LNCaP clone FGC (cell line): Measurements from ENCODE around the gene KRTAP19-1.
"Not testable (repeated sequence)": the region's sequence is repeated elsewhere in the genome, so short reads cannot be mapped to it uniquely, and the experiment has no call there.

Source experiments
- DNase-seq: peaks from one replicate; pipeline ENCODE4 v3.0.0-alpha.2; 2011; ENCODE audit warnings: low read depth
- H3K4me3 ChIP-seq: 2 replicates; pipeline ENCODE4 v1.5.1; 2011; ENCODE audit warnings: mild to moderate bottlenecking, low read depth, low read length, control low read depth
- TF ChIP-seq, protein P1 (sequence below): IDR thresholded peaks from 2 replicates; pipeline ENCODE4 v1.5.1; 2012; ENCODE audit warnings: mild to moderate bottlenecking; ENCODE audit not compliant: control insufficient read depth, insufficient read depth; ENCODE audit errors: extremely low read depth

KRTAP19-1 gene

DNA sequence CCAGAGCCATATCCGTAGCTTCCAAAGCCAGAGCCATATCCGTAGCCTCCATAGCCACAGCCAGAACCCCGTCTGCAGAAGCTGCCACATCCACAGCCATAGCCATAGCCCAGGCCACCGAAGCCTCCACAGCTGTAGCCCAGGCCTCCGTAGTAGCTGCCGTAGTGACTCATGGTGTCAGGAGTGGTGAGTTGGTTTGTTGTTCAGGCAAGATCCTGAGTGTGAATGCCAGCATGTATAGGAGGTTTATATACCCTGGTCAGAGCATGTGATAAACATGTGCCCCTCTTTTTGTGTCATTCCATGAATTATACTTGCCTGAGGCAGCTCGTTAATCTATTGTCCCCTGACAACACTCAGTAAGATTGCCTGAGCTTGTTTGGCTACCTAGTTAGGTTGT is at the start of gene KRTAP19-1:
Gene KRTAP19-1 (minus strand): TSS at position 223 of the 400 bp plus-strand sequence. CDS start 50 bp downstream, at position 173.
- H3K4me3 ChIP-seq, result no peak within 1 kb of the TSS
- DNase-seq, result no peak
- TF ChIP-seq, protein P1, sequence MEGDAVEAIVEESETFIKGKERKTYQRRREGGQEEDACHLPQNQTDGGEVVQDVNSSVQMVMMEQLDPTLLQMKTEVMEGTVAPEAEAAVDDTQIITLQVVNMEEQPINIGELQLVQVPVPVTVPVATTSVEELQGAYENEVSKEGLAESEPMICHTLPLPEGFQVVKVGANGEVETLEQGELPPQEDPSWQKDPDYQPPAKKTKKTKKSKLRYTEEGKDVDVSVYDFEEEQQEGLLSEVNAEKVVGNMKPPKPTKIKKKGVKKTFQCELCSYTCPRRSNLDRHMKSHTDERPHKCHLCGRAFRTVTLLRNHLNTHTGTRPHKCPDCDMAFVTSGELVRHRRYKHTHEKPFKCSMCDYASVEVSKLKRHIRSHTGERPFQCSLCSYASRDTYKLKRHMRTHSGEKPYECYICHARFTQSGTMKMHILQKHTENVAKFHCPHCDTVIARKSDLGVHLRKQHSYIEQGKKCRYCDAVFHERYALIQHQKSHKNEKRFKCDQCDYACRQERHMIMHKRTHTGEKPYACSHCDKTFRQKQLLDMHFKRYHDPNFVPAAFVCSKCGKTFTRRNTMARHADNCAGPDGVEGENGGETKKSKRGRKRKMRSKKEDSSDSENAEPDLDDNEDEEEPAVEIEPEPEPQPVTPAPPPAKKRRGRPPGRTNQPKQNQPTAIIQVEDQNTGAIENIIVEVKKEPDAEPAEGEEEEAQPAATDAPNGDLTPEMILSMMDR, result no peak

DNA sequence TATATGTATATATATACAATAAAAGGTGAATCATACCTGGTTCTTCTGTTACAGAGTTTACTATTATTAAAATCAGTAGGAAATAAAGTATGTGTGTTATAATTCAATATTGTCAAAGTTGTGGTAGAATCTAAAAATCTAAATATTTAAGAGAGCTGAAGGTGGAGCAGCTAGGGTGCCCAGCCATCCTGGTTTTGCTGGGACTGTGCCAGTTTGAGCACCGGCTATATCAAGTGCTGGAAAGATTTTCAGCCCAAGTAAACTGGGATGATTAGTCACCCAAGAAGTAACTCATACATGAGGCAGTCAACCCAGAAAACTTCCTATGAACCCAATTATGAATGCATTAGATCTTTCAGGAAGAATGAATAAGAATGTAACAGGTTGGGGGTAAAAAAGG is 38.7 kb upstream of the KRTAP19-1 start:
- TF ChIP-seq, protein P1, result no peak
- no peak for DNase-seq

DNA sequence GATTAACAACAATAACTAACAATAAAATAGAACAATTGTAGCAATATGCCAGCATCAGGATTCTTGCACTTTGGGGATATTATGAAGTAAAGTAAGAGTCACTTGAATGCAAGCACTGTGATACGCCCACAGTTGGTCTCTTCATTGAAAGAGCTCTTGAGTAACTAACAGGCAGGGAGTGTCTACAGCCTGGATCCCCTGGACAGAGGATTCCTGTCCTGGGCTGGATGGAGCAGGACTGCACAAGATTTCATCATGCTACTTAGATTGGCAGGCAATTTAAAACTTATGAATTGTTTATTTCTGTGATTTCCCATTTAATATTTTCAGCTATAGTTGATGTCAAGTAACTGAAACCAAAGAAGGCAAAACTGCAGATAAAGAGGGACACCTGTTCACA is 35.5 kb upstream of the KRTAP19-1 start:
- TF ChIP-seq, protein P1, result no peak
- H3K4me3 ChIP-seq, result no peak overlapping the region
- no peak for DNase-seq

More for the DNA sequence above, 38.7 kb upstream of the KRTAP19-1 start:
- no peak overlapping the region for H3K4me3 ChIP-seq

DNA sequence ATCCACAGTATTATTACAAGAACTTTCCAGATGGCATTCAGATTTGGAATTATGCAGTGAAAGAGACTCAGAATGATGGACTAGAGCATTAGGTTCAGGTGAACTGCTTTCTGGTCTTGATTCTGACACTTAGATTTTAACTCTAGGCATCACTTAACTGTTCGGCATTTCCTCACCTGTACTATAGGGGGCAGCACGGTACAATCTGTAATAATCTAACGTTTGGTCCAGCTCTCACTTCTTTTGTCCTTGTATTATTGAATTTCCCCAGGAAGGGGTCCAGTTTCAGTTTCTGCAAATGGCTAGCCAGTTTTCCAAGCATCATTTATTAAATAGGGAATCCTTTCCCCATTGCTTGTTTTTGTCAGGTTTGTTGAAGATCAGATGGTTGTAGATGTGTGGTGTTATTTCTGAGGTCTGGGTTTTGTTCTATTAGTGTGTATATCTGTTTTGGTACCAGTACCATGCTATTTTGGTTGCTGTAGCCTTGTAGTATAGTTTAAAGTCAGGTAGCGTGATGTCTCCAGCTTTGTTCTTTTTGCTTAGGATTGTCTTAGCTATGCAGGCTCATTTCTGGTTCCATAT is 25.5 kb upstream of the KRTAP19-1 start:
- TF ChIP-seq, protein P1, result peak; percentile 77
- not testable (repeated sequence) for H3K4me3 ChIP-seq
- peak; percentile 14 for DNase-seq

- TF ChIP-seq, protein P1, result no peak
- no peak for DNase-seq
- no peak within 1 kb of the TSS for H3K4me3 ChIP-seq
These were observed 21.9 kb upstream of the KRTAP19-1 start, which contains the start of gene KRTAP19-5 for GRCh38 chr21:30502041-30502440. Gene KRTAP19-5 (minus strand): TSS chr21:30502141. CDS start chr21:30502090, 51 bp downstream.

- TF ChIP-seq, protein P1, result no peak
- DNase-seq, result no peak
- H3K4me3 ChIP-seq, result no peak within 1 kb of the TSS
These were observed 16.9 kb upstream of the KRTAP19-1 start, which contains the start of gene KRTAP19-4 for GRCh38 chr21:30497065-30497464. Gene KRTAP19-4 (minus strand): TSS chr21:30497165. CDS start chr21:30497110, 55 bp downstream.

GRCh38 chr21:30491963-30492428 is 11.8 kb upstream of the KRTAP19-1 start, which contains the start of gene KRTAP19-3:
Gene KRTAP19-3 (minus strand): TSS chr21:30492013. CDS start chr21:30491957, 56 bp downstream.
- H3K4me3 ChIP-seq, result no peak within 1 kb of the TSS
- DNase-seq, result no peak
- TF ChIP-seq, protein P1, result no peak
